Body of pancreas (tissue), 4 donors: ENCODE measurements around the gene OTUD3.

Source experiments
- POLR2A ChIP-seq, 3 donors: fragments of 450-650 bp; IDR thresholded peaks; one replicate each; pipeline ENCODE4 v1.6.1; 2016; ENCODE audit warnings: antibody characterized with exemption in 3 of 3, mild to moderate bottlenecking in 2 of 3
- TF ChIP-seq, protein P1 (sequence below), 7 experiments: fragments of 450-650 bp in 4 of 7; fragments of 200-600 bp in 3 of 7; sonication (generic) in 3 of 7; IDR thresholded peaks; one replicate each; pipeline ENCODE4 v1.5.1; 2016 to 2019; ENCODE audit warnings: antibody characterized with exemption in 7 of 7

DNA sequence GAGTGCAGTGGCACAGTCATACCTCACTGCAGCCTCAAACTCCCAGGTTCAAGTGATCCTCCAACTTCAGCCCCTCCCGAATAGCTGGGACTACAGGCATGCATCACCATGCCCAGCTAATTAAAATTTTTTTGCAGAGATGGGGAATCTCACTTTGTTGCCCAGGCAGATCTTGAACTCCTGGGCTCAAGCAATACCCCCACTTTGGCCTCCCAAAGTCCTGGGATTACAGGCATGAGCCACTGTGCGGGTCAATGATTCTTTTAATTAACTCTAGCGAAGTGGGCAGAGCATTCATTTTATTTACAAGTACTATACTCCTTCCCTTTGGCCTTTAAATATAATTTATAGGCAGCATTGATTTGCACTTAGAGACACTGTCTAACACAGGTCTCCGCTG is 2.5 kb upstream of the OTUD3 start:
- no peak for TF ChIP-seq POLR2A (IDR thresholded peaks at IDR 0.05)
- TF ChIP-seq, protein P1, sequence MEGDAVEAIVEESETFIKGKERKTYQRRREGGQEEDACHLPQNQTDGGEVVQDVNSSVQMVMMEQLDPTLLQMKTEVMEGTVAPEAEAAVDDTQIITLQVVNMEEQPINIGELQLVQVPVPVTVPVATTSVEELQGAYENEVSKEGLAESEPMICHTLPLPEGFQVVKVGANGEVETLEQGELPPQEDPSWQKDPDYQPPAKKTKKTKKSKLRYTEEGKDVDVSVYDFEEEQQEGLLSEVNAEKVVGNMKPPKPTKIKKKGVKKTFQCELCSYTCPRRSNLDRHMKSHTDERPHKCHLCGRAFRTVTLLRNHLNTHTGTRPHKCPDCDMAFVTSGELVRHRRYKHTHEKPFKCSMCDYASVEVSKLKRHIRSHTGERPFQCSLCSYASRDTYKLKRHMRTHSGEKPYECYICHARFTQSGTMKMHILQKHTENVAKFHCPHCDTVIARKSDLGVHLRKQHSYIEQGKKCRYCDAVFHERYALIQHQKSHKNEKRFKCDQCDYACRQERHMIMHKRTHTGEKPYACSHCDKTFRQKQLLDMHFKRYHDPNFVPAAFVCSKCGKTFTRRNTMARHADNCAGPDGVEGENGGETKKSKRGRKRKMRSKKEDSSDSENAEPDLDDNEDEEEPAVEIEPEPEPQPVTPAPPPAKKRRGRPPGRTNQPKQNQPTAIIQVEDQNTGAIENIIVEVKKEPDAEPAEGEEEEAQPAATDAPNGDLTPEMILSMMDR (IDR thresholded peaks at IDR 0.05), result no peak
